ENCODE results near the gene PFN4.
A peak's percentile ranks its signal among the peaks of the same experiment; 100 is the strongest.

Gene PFN4

DNA sequence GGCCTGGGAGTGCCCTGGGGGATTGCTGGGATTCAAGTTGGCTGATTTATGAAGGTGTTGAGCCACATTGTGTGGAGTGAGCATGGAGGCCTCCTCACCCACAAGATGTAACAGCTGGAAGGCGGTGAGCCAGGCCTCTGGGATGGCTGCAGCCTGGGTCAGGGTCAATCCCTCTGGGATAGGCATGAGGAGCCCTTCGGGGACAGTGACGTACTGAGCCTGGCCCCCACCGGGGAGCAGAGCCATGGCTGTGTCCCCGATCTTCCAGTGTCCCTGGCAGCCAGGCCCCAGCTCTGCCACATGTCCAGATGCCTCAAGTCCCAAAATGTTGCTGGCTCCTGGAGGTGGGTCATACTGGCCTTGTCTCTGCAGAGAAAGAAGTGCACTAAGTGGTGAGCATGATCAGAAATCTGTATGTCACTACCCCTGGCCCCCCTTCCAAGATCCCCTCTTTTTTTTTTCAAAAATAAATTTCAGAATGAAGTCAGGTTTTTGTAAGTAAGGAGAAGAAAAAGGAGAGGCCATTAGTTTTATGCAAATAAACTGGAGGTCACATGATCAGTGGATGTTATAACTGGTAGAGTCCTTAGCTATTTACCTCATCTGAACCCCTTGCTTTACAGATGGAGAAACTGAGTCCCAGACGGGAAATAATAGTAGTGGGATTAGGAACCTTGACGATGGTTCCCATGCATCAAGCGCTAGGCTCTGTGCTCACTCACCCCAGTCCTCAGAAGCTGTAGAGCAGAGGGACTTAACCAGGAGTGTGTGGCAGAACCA is 40.2 kb downstream of the PFN4 start:
- H3K4me3 ChIP-seq (ENCODE audit: low read depth, low read length): no peak overlapping the region
- DNase-seq (ENCODE audit: low read depth): no peak
- TF ChIP-seq, protein P1, sequence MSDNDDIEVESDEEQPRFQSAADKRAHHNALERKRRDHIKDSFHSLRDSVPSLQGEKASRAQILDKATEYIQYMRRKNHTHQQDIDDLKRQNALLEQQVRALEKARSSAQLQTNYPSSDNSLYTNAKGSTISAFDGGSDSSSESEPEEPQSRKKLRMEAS (IDR thresholded peaks at IDR 0.05; ENCODE audit: low read depth, low read length): no peak
- TF ChIP-seq CTCF (IDR thresholded peaks at IDR 0.05; ENCODE audit: low read depth, low read length): no peak
- TF ChIP-seq MYC (IDR thresholded peaks at IDR 0.05; ENCODE audit: low read depth, low read length): no peak
- no peak for TF ChIP-seq POLR2A (IDR thresholded peaks at IDR 0.05; ENCODE audit: extremely low read depth, insufficient read length)

DNA sequence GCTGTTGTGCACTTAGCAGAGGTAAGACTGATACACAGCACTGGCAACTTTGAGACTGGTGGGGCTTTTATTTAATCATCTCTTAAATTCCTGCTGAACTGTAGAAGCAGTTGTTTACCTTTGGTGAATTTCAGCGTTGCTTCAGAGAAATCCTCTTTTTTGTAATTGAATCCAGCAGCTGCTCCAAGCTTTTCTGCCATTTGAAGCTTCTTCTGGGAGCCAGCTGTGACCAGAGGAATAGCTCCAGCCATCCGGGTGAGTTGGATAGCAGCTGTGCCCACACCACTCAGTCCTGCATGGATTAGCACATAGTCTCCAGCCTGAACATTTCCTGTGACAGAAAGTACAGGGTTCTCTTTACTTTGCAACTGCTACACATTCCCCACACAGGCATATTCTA is 42.4 kb downstream of the PFN4 start:
- no peak for TF ChIP-seq MYC (IDR thresholded peaks at IDR 0.05; ENCODE audit: low read depth, low read length)
- TF ChIP-seq CTCF (IDR thresholded peaks at IDR 0.05; ENCODE audit: low read depth, low read length): no peak
- H3K4me3 ChIP-seq (ENCODE audit: low read depth, low read length): no peak overlapping the region
- DNase-seq (ENCODE audit: low read depth): no peak

GRCh38 chr2:24077879-24078278 is 45.3 kb downstream of the PFN4 start:
- TF ChIP-seq MYC (IDR thresholded peaks at IDR 0.05; ENCODE audit: low read depth, low read length) (no peak), CTCF (IDR thresholded peaks at IDR 0.05; ENCODE audit: low read depth, low read length) (no peak), POLR2A (IDR thresholded peaks at IDR 0.05; ENCODE audit: extremely low read depth, insufficient read length) (no peak)
- TF ChIP-seq, protein P1 (IDR thresholded peaks at IDR 0.05; ENCODE audit: low read depth, low read length): no peak
- no peak for DNase-seq (ENCODE audit: low read depth)
- H3K4me3 ChIP-seq (ENCODE audit: low read depth, low read length): peak overlapping the region; percentile 79

- TF ChIP-seq POLR2A (IDR thresholded peaks at IDR 0.05; ENCODE audit: extremely low read depth, insufficient read length) (no peak), MYC (IDR thresholded peaks at IDR 0.05; ENCODE audit: low read depth, low read length) (no peak), CTCF (IDR thresholded peaks at IDR 0.05; ENCODE audit: low read depth, low read length) (no peak)
- TF ChIP-seq, protein P1 (IDR thresholded peaks at IDR 0.05; ENCODE audit: low read depth, low read length): no peak
- H3K4me3 ChIP-seq (ENCODE audit: low read depth, low read length): peak overlapping the region; percentile 79
- no peak for DNase-seq (ENCODE audit: low read depth)
Measured at GRCh38 chr2:24077535-24077877, 45.6 kb downstream of the PFN4 start.

- TF ChIP-seq POLR2A (IDR thresholded peaks at IDR 0.05; ENCODE audit: extremely low read depth, insufficient read length) (peak; percentile 27), MYC (IDR thresholded peaks at IDR 0.05; ENCODE audit: low read depth, low read length) (peak; percentile 61), CTCF (IDR thresholded peaks at IDR 0.05; ENCODE audit: low read depth, low read length) (no peak)
- TF ChIP-seq, protein P1 (IDR thresholded peaks at IDR 0.05; ENCODE audit: low read depth, low read length): peak; percentile 65
- peak; percentile 75 for DNase-seq (ENCODE audit: low read depth)
- peak overlapping the region; percentile 79 for H3K4me3 ChIP-seq (ENCODE audit: low read depth, low read length)
Measured at GRCh38 chr2:24076849-24077534, 46.1 kb downstream of the PFN4 start.
